PC-9 (cell line): ENCODE measurements around the gene WNT1.

Experiments
- CTCF ChIP-seq: fragments of 200-600 bp; sonication (generic); conservative IDR thresholded peaks from 2 replicates; pipeline ENCODE4 v1.6.1; 2017; ENCODE audit warnings: mixed run types, antibody characterized with exemption, mild to moderate bottlenecking, moderate library complexity
- EZH2 ChIP-seq: fragments of 200-600 bp; sonication (generic); IDR thresholded peaks from 2 replicates; pipeline ENCODE4 v1.8.0; 2017; ENCODE audit warnings: antibody characterized with exemption, low read depth

- no peak for TF ChIP-seq CTCF
- TF ChIP-seq EZH2, result no peak
These were observed 4.6 kb upstream of the WNT1 start for GRCh38 chr12:48973531-48973930.
